Measurements from ENCODE around the gene KIRREL3.
A peak's percentile ranks its signal among the peaks of the same experiment; 100 is the strongest.
"Not testable (repeated sequence)": the region's sequence is repeated elsewhere in the genome, so short reads cannot be mapped to it uniquely, and the experiment has no call there.

Gene KIRREL3

GRCh38 chr11:126996036-126996804 is 4.3 kb downstream of the KIRREL3 start:
- DNase-seq = no peak

- DNase-seq = no peak
Measured at GRCh38 chr11:126993599-126993998, 7.0 kb downstream of the KIRREL3 start.

GRCh38 chr11:126992804-126993111 is 7.8 kb downstream of the KIRREL3 start:
- DNase-seq = no peak

GRCh38 chr11:126992065-126992803 is 8.3 kb downstream of the KIRREL3 start:
- DNase-seq = no peak

- DNase-seq = no peak
Measured at GRCh38 chr11:126991596-126991995, 9.0 kb downstream of the KIRREL3 start.

GRCh38 chr11:126990716-126991480 is 9.7 kb downstream of the KIRREL3 start:
- DNase-seq = no peak

- peak; percentile 75 for DNase-seq
Measured at GRCh38 chr11:126989942-126990715, 10.4 kb downstream of the KIRREL3 start.

GRCh38 chr11:126988655-126989054 is 11.9 kb downstream of the KIRREL3 start:
- DNase-seq = no peak

- no peak for DNase-seq
Measured at GRCh38 chr11:126981635-126982034, 18.9 kb downstream of the KIRREL3 start.

- DNase-seq = peak; percentile 34
Measured at GRCh38 chr11:126978911-126979310, 21.7 kb downstream of the KIRREL3 start.

- DNase-seq = no peak
Measured at GRCh38 chr11:126978165-126978564, 22.4 kb downstream of the KIRREL3 start.

- no peak for DNase-seq
Measured at GRCh38 chr11:126973051-126973450, 27.5 kb downstream of the KIRREL3 start.

- DNase-seq = no peak
Measured at GRCh38 chr11:126971305-126971704, 29.3 kb downstream of the KIRREL3 start.

- DNase-seq = peak; percentile 17
Measured at GRCh38 chr11:126969865-126970479, 30.6 kb downstream of the KIRREL3 start.

GRCh38 chr11:126968915-126969314 is 31.7 kb downstream of the KIRREL3 start:
- peak; percentile 8 for DNase-seq

GRCh38 chr11:126965331-126965730 is 35.2 kb downstream of the KIRREL3 start:
- DNase-seq = no peak

GRCh38 chr11:126963603-126964363 is 36.8 kb downstream of the KIRREL3 start:
- no peak for DNase-seq

- DNase-seq = no peak
Measured at GRCh38 chr11:126963115-126963514, 37.5 kb downstream of the KIRREL3 start.

GRCh38 chr11:126959700-126960099 is 40.9 kb downstream of the KIRREL3 start:
- DNase-seq = no peak

- DNase-seq = no peak
Measured at GRCh38 chr11:126956635-126957034, 43.9 kb downstream of the KIRREL3 start.

- not testable (repeated sequence) for DNase-seq
Measured at GRCh38 chr11:126952533-126952932, 48.0 kb downstream of the KIRREL3 start.

- DNase-seq = no peak
Measured at GRCh38 chr11:126951465-126951864, 49.1 kb downstream of the KIRREL3 start.
